Activated effector memory CD4-positive, alpha-beta T cell treated with anti-CD3 and anti-CD28 coated beads, Interleukin-2, amount 50 U/mL, for 16 hours (primary cell): ENCODE results near the gene PLEKHN1.
"Not testable (repeated sequence)": the region's sequence is repeated elsewhere in the genome, so short reads cannot be mapped to it uniquely, and the experiment has no call there.

Experiments
- DNase-seq: peaks from one replicate; pipeline ENCODE4 v3.0.0-alpha.2; 2020

The PLEKHN1 gene

DNA sequence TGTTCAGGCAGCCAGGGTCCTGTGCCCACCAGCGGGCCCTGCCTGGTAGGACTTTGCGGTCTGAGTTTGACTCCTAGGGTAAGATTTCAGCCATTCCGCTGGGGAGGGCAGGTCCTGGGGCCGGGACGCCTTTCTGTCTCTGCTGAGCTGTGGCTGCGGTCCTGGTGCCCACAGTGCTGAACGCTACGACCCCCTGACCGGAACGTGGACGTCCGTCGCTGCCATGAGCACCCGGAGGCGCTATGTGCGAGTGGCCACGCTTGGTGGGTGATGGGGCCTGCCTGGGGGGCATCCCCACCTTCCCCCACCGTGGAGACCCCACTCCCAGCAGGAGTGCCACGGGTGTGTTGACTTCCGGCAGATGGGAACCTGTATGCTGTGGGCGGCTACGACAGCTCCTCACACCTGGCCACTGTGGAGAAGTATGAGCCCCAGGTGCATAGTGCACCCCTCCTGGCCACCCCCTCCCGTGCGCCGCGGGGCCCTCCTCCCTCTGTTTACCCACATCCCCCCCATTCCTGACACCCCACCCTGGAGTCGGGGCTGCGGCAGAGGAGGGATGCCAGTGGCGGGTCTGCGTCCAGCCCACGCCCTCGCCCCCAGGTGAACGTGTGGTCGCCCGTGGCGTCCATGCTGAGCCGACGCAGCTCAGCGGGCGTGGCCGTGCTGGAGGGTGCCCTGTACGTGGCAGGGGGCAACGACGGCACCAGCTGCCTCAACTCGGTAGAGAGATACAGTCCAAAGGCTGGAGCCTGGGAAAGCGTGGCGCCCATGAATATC lies 2.3 kb upstream of the PLEKHN1 start:
- no peak for DNase-seq

DNA sequence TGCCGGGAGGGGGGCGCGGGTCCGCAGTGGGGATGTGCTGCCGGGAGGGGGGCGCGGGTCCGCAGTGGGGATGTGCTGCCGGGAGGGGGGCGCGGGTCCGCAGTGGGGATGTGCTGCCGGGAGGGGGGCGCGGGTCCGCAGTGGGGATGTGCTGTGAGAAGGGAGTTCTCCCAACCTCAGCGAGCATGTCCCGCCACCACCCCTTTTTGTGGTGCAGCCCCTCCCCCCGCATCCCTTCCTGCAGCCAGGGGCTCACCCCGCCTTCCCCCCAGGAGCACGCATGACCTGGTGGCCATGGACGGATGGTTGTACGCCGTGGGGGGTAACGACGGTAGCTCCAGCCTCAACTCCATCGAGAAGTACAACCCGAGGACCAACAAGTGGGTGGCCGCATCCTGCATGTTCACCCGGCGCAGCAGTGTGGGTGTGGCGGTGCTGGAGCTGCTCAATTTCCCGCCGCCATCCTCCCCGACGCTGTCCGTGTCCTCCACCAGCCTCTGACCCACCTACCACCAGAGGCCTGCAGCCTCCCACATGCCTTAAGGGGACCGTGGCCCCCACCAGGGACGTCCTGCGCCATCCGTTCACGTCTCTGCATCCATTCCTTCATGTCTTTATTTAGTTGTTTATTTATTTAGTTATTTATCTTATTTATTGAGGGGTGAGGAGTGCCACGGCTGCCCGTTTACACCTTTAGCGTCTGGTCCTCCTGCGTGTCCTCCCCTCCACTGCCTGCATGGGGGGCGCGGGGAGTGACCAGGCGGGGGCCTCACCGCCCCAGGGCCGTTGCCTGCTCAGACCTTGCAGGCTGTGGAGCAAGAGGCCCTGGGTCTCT lies 1.4 kb upstream of the PLEKHN1 start:
- no peak for DNase-seq

DNA sequence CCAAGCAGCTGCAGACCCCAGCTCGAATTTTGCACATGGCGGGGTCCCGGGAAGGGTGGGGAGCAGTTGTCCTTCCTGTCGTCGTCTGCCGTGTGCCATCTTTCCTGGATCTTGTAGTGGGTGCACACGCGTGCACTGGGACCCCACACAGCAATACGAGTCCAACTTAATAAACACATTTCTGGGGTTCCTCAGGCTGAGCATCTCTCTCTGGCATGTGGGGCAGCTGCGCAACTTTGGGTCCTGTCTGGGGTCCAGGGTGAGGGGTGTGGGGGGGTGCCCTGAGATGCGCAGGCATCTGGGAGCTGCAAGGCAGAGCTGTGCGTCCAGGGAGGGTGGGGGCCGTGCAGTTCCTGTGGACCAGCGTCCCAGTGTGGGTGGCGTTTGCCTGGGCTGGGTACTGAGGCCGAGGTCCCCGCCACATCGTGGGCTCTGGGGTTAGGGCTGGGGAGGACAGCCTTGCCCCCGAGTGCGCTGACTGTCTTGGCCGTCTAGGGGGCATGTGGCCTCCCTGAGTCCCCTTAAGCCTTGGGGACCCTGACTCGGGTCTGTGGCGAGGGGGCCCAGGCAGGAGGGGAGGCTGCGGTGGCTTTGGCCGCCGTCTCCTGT lies 652 bp upstream of the PLEKHN1 start:
- DNase-seq = no peak

DNA sequence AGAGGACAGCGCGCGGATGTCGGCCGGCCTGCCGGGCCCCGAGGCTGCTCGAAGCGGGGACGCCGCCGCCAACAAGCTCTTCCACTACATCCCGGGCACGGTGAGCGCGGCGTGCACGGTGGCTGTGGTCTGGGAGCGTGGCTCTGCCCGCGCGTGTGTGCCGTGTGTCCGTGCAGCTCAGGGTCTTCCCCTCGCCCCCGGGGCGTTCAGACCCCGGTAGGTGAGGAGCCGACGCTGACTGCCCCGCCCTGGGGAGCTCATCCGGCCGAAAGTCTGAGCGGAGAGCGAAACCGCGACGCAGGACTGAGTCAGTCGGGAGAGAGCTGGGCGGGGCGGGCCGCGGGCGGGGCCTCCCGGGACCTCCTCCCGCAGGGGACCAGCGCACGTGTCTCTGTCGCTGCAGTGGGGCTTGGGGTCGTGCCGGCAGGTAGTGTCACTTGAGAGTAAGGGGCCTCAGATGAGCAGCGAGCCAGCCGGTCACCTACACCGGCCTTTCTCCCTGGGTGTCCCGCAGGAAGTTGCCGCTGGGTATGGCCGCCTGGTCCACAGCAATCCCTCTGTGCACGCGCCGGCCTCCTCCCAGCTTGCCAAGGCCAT lies 520 bp downstream of the PLEKHN1 start:
- peak; percentile 93 for DNase-seq

GRCh38 chr1:967466-968343 lies 1.4 kb downstream of the PLEKHN1 start:
- DNase-seq = no peak

- no peak for DNase-seq
These were observed 3.1 kb downstream of the PLEKHN1 start for GRCh38 chr1:969260-969855.

DNA sequence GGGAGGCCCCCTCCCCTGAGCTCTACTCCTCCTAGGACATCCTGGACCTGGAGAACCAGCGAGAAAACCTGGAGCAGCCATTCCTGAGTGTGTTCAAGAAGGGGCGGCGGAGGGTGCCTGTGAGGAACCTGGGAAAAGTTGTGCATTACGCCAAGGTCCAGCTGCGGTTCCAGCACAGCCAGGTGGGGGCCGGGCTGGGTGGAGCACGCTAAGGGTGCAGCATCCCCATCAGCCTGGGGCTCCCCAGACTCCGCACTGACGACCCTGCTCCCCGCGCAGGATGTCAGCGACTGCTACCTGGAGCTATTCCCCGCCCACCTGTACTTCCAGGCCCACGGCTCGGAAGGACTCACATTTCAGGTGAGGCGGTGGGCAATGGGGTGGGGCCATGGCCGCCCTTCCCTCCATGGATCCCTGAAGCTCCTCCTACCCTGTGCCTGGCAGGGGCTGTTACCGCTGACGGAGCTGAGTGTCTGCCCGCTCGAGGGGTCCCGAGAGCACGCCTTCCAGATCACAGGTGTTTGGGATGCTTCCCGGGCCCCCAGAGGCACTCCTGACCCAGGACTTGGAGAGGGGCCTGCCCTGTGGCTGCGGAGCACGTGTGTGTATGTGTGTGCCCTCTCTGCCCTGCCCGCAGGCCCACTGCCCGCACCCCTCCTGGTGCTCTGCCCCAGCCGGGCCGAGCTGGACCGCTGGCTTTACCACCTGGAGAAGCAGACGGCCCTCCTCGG lies 4.1 kb downstream of the PLEKHN1 start:
- DNase-seq = no peak

DNA sequence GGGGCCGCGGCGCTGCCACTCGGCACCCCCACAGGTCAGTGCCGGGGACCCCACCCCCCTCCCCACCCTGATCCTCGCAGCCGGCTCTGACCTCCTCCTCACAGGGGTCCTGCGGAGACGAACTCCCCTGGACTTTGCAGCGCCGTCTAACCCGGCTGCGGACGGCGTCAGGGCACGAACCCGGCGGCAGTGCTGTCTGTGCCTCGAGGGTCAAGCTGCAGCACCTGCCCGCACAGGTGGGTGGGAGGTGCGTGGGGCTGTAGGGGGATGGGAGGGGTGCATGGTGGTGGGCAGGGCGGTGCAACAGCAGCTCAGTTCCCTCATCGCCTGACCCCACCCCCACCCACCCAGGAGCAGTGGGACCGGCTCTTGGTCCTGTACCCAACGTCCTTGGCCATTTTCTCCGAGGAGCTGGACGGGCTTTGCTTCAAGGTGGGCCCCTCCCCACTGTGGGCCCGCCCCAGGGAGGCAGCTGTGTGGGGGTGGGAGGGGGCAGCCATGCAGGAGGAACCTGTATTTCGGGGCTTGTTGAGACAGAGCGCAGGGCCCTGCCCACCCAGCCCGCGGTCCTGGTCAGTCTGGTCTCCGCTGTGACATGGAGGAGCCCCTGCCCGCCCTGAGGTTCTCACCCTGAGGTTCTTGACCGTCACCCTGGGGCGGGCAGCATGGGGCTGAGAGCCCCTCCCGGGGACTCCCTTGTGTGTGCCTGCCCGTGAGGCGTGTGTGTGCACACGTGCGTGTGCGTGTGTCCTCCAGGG lies 4.9 kb downstream of the PLEKHN1 start:
- DNase-seq = no peak

GRCh38 chr1:971751-972506 lies 5.6 kb downstream of the PLEKHN1 start:
- no peak for DNase-seq

DNA sequence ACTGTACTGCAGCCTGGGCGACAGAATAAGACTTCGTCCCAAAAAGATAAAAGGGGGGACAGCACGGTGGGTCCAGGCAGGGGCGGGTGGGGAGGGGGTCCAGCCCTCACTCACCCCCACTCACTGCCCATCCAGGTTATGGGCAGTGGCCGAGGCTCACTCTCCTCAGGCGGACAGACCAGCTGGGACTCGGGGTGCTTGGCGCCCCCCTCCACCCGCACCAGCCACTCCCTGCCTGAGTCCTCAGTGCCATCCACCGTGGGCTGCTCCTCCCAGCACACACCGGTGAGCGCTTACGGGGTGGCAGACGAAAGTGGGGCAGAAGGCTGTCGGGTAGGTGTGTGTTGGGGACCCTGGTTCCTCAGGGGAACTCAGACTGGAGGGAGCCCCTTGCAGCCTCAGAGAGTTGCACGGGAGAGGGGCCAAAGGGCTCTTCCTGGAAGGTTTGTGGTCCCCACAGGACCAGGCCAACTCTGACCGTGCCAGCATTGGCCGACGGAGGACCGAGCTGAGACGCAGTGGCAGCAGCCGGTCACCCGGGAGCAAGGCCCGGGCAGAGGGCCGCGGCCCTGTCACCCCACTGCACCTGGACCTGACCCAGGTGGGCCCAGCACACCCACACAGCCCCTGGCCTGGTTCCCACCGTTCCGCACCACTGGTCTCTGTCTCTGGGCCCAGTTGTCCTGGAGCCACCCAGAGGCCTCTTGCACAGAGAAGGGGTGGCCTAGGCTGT lies 6.6 kb downstream of the PLEKHN1 start:
- DNase-seq = no peak

DNA sequence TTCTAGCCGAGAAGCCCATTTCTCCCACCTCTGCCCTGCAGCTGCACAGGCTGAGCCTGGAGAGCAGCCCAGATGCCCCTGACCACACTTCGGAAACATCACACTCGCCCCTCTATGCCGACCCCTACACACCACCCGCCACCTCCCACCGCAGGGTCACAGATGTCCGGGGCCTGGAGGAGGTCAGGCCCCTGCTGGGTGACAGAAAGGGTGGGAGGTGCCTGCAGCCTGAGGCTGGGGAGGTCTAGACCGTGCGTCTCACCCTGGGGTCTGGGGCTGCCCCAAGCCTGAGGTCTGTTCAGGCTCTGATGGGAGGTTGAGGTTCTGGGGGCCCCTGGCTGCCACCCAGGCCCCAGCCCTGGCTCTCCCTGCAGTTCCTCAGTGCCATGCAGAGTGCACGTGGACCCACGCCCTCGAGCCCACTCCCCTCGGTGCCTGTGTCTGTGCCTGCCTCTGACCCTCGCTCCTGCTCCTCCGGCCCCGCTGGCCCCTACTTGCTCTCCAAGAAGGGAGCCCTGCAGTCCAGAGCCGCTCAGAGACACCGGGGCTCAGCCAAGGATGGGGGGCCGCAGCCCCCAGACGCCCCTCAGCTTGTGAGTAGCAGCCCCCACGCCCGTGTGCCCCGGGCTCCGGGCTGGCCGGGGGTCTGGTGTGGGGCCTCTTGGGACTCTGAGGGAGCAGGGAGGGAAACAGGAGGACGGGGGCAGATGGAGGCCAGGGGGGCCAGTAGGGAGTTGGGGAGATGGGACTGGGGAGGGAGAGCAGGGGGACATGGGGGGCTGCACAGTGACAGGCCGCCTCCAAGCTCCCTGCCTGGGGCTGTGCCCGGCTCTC lies 7.4 kb downstream of the PLEKHN1 start:
- no peak for DNase-seq

- no peak for DNase-seq
These were observed 8.0 kb downstream of the PLEKHN1 start for GRCh38 chr1:974293-974640.

- no peak for DNase-seq
These were observed 8.5 kb downstream of the PLEKHN1 start for GRCh38 chr1:974687-975328.

DNA sequence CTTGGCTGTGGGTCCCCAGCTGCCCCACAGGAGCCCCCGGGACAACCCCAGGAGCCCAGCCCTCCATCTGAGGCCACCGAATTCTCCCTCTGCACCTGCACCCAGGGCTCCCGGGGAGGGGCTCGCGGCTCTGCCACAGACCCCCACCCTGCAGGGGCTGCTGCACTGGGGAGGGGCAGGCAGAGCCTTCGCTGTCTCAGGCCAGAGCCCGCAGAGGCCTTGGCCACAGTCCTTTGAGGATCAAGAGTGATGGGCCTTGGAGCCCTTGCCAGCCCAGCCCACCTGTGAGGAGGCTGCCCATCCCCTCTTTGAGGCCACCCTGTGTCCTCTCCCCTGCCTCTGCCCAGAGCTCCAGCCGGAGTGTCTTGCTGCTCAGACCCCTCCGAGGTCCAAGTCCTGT lies 9.1 kb downstream of the PLEKHN1 start:
- DNase-seq = no peak

GRCh38 chr1:975896-976683 lies 9.8 kb downstream of the PLEKHN1 start:
- peak; percentile 88 for DNase-seq

- not testable (repeated sequence) for DNase-seq
These were observed 10.5 kb downstream of the PLEKHN1 start for GRCh38 chr1:976791-977190.
